HG03064 (cell line): ENCODE measurements around the gene EID3.

Experiments used
- ATAC-seq: cut with Tn5 transposase; IDR thresholded peaks from one replicate; pipeline ENCODE4 v1.9.1; 2021; ENCODE audit warnings: low read depth; ENCODE audit not compliant: unreplicated experiment

Gene EID3

GRCh38 chr12:104333692-104334255 lies 30.2 kb downstream of the EID3 start:
- no peak for ATAC-seq

GRCh38 chr12:104334581-104334980 lies 31.0 kb downstream of the EID3 start:
- no peak for ATAC-seq

- ATAC-seq: no peak
These were observed 32.6 kb downstream of the EID3 start for GRCh38 chr12:104336115-104336514.

- ATAC-seq: no peak
These were observed 33.6 kb downstream of the EID3 start for GRCh38 chr12:104337030-104337558.

GRCh38 chr12:104339663-104340062 lies 36.1 kb downstream of the EID3 start:
- no peak for ATAC-seq

- no peak for ATAC-seq
These were observed 36.6 kb downstream of the EID3 start for GRCh38 chr12:104340177-104340576.

GRCh38 chr12:104340925-104341611 lies 37.5 kb downstream of the EID3 start:
- ATAC-seq: no peak

GRCh38 chr12:104342147-104342546 lies 38.6 kb downstream of the EID3 start:
- no peak for ATAC-seq

GRCh38 chr12:104342635-104343249 lies 39.2 kb downstream of the EID3 start:
- no peak for ATAC-seq

- ATAC-seq: no peak
These were observed 41.1 kb downstream of the EID3 start for GRCh38 chr12:104344682-104345081.

GRCh38 chr12:104345234-104346066 lies 41.9 kb downstream of the EID3 start:
- no peak for ATAC-seq

GRCh38 chr12:104347374-104348075 lies 44.0 kb downstream of the EID3 start:
- no peak for ATAC-seq

- ATAC-seq: no peak
These were observed 44.9 kb downstream of the EID3 start for GRCh38 chr12:104348283-104348993.

- ATAC-seq: no peak
These were observed 45.5 kb downstream of the EID3 start for GRCh38 chr12:104348994-104349494.

- no peak for ATAC-seq
These were observed 46.9 kb downstream of the EID3 start for GRCh38 chr12:104350211-104351056.

GRCh38 chr12:104351057-104351983 lies 47.8 kb downstream of the EID3 start:
- no peak for ATAC-seq

GRCh38 chr12:104352106-104352713 lies 48.7 kb downstream of the EID3 start:
- no peak for ATAC-seq
